ENCODE results near the gene DYNC1LI1.

DNA sequence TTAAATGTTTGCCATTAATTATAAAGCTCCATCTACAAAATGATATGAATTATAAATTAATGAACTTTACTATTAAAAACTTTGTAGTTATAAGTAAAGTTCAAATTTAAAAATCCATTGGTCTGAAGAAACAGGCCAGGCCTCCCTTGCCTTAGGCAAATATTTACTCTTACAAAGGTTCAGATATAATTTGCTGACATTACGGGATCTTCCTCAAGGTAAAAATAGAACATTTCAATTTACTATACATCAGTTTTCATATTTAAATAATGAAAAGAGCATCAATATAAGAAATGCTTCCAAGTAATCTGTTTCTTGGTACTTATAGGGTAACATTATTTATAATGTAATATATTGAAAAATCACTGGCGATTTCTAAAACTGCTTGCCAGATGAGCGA is 71.7 kb downstream of the DYNC1LI1 start:
- TF ChIP-seq POLR2A (IDR thresholded peaks at IDR 0.05; ENCODE audit: low read length), result no peak
- no peak for TF ChIP-seq GATA1 (IDR thresholded peaks at IDR 0.05; ENCODE audit: low read depth, low read length)
